ENCODE results near the gene AFAP1L2.

- TF ChIP-seq CTCF (IDR thresholded peaks at IDR 0.05) (peak in 1 of 4 experiments; percentile 8), POLR2A (IDR thresholded peaks at IDR 0.05) (no peak), EP300 (IDR thresholded peaks at IDR 0.05) (no peak), POLR2AphosphoS5 (IDR thresholded peaks at IDR 0.05) (no peak)
These were observed 6.6 kb downstream of the AFAP1L2 start for GRCh38 chr10:114397651-114398145.
